Heart left ventricle (tissue), 13 donors: ENCODE measurements around the gene ENTREP1.
"Not testable (repeated sequence)": the region's sequence is repeated elsewhere in the genome, so short reads cannot be mapped to it uniquely, and the experiment has no call there.

Source experiments
- CTCF ChIP-seq, 12 donors: fragments of 200-600 bp; sonication (generic) in 4 of 12; IDR thresholded peaks; one replicate each; pipeline versions ENCODE4 v1.5.0 to v1.8.0; 2018 to 2022; ENCODE audit warnings: antibody characterized with exemption in 12 of 12, mild to moderate bottlenecking in 5 of 12
- POLR2A ChIP-seq, 2 donors: fragments of 450-650 bp; IDR thresholded peaks; one replicate each; pipeline ENCODE4 v1.6.1; 2017; ENCODE audit warnings: antibody characterized with exemption in 2 of 2, mild to moderate bottlenecking in 2 of 2, moderate library complexity in 2 of 2
- donor health status: ischemic (EF 13 %, LVEDD 7.1; RV severe dilation, severe dysfunction).
- donor health status: DM: no; HTN: yes; CAD: no.
- donor health status: DM: no; HTN: no; CAD: no.
- donor health status: ischemic (EF 25% LVEDD 6.9; RV normal size, moderate dysfunction).
- donor health status: ischemic (EF 25% LVEDD 5.7; RV mildly dilated, moderate dysfunction).
- donor health status: ischemic (EF 35%, LVEDD 5.7; RV mildly dilated, moderate dysfunction).
- donor health status: nonischemic (EF 11% LVEDD 7.7; RV severe dilation, severe dysfunction).
- donor health status: DM: yes; HTN: yes; CAD: no.
- donor health status: PGD.
- donor health status: ischemic (EF 29% LVEDD 5.4; RV normal size, mild dysfunction).
- donor health status: nonischemic (EF 23%, LVEDD 6.1; RV moderate dilation, normal function).

GRCh38 chr9:69440254-69440955, 115.4 kb downstream of the ENTREP1 start:
- not testable (repeated sequence) for TF ChIP-seq CTCF, POLR2A (IDR thresholded peaks at IDR 0.05)
